ENCODE data around the gene MAST4. TPM values are rescaled to one million over a fixed set of nuclear protein-coding genes. Genes with fewer than 3 reads are reported as not detected.

Gene MAST4
- total RNA-seq (10 to 100 TPM; 18.0 to 19.4 TPM), polyA plus RNA-seq (10 to 100 TPM in 1 of 3 donors, 1 to 10 TPM in 2; 4.5 to 10.3 (median 6.9) TPM), total RNA-seq (29.9 to 49.2 (median 40.1) reads per million in 6 experiments)

GRCh38 chr5:66595756-66596635 is at the start of gene MAST4:
TSS of gene MAST4 (plus strand) at chr5:66596393. CDS start at chr5:66596656, 263 bp downstream.
- ATAC-seq (peak; percentile 55 to 77), DNase-seq (peak in 5 of 10 donors; percentile 9 to 28 (median 18))
- H3K4me1 Mint-ChIP-seq: peaks cover 3 to 21% (median 18%) of the 10 kb centered on the region in 4 donors
- H3K9me3 Mint-ChIP-seq: no peaks in the 10 kb centered on the region
- no peaks in the 10 kb centered on the region for H3K36me3 Mint-ChIP-seq
- peaks cover 35 to 71% (median 45%) of the 10 kb centered on the region in 5 donors for H3K27me3 Mint-ChIP-seq
- H3K4me3 Mint-ChIP-seq: peak within 1 kb of the TSS; percentile 56 to 84 (median 78)
- H3K27ac Mint-ChIP-seq: no peak within 1 kb of the TSS
- POLR2A ChIA-PET: no interaction called here

- peaks cover 2 to 22% (median 15%) of the 10 kb centered on the region in 9 donors for H3K9me3 Mint-ChIP-seq
- no peaks in the 10 kb centered on the region for H3K27me3 Mint-ChIP-seq
- ATAC-seq (no peak), DNase-seq (no peak)
- H3K4me3 Mint-ChIP-seq: no peak overlapping the region
- no peaks in the 10 kb centered on the region for H3K4me1 Mint-ChIP-seq
- H3K27ac Mint-ChIP-seq: no peak overlapping the region
- peaks cover 0 to 15% (median 2%) of the 10 kb centered on the region in 3 donors for H3K36me3 Mint-ChIP-seq
- POLR2A ChIA-PET: no interaction called here
These were observed 49.7 kb upstream of the MAST4 start for GRCh38 chr5:66546541-66546940.

- ATAC-seq (no peak), DNase-seq (no peak)
- Mint-ChIP-seq H3K4me1 (peaks cover 0 to 16% (median 4%) of the 10 kb centered on the region in 4 donors), H3K4me3 (no peak overlapping the region), H3K9me3 (peaks cover 3 to 26% (median 21%) of the 10 kb centered on the region in 9 donors), H3K27ac (no peak overlapping the region), H3K36me3 (peaks cover 0 to 19% (median 2%) of the 10 kb centered on the region in 3 donors), H3K27me3 (peaks cover 0 to 6% (median 1%) of the 10 kb centered on the region in 5 donors)
- POLR2A ChIA-PET: no interaction called here
These were observed 44.9 kb upstream of the MAST4 start for GRCh38 chr5:66551338-66551737.

GRCh38 chr5:66551945-66552344 is 44.2 kb upstream of the MAST4 start:
- DNase-seq (no peak), ATAC-seq (no peak)
- no peak overlapping the region for H3K27ac Mint-ChIP-seq
- H3K4me1 Mint-ChIP-seq: peaks cover 0 to 16% (median 4%) of the 10 kb centered on the region in 4 donors
- no peak overlapping the region for H3K4me3 Mint-ChIP-seq
- H3K36me3 Mint-ChIP-seq: peaks cover 0 to 19% (median 2%) of the 10 kb centered on the region in 3 donors
- POLR2A ChIA-PET: no interaction called here
- H3K9me3 Mint-ChIP-seq: peaks cover 3 to 26% (median 17%) of the 10 kb centered on the region in 9 donors
- H3K27me3 Mint-ChIP-seq: peaks cover 0 to 6% (median 1%) of the 10 kb centered on the region in 5 donors

- peaks cover 0 to 9% (median 3%) of the 10 kb centered on the region in 5 donors for H3K27me3 Mint-ChIP-seq
- H3K4me3 Mint-ChIP-seq: no peak overlapping the region
- peaks cover 0 to 21% (median 10%) of the 10 kb centered on the region in 9 donors for H3K9me3 Mint-ChIP-seq
- peaks cover 0 to 16% (median 4%) of the 10 kb centered on the region in 4 donors for H3K4me1 Mint-ChIP-seq
- ATAC-seq (no peak), DNase-seq (no peak)
- peaks cover 0 to 8% (median 0%) of the 10 kb centered on the region in 3 donors for H3K36me3 Mint-ChIP-seq
- POLR2A ChIA-PET: no interaction called here
- H3K27ac Mint-ChIP-seq: no peak overlapping the region
These were observed 42.8 kb upstream of the MAST4 start for GRCh38 chr5:66553368-66553912.

- Mint-ChIP-seq H3K27ac (peak overlapping the region in 1 of 10 donors; percentile 49), H3K9me3 (peaks cover 0 to 15% (median 4%) of the 10 kb centered on the region in 9 donors), H3K36me3 (peaks cover 0 to 5% (median 0%) of the 10 kb centered on the region in 3 donors), H3K4me1 (peaks cover 0 to 19% (median 4%) of the 10 kb centered on the region in 4 donors), H3K4me3 (no peak overlapping the region), H3K27me3 (peaks cover 0 to 10% (median 3%) of the 10 kb centered on the region in 5 donors)
- DNase-seq: no peak
- POLR2A ChIA-PET: no interaction called here
- ATAC-seq: peak; percentile 35 to 65
These were observed 42.1 kb upstream of the MAST4 start for GRCh38 chr5:66553916-66554575.

- no peak for DNase-seq
- Mint-ChIP-seq H3K9me3 (peaks cover 0 to 9% (median 3%) of the 10 kb centered on the region in 9 donors), H3K4me1 (peaks cover 0 to 19% (median 4%) of the 10 kb centered on the region in 4 donors), H3K27me3 (peaks cover 0 to 10% (median 3%) of the 10 kb centered on the region in 5 donors), H3K27ac (peak overlapping the region in 1 of 10 donors; percentile 49), H3K4me3 (no peak overlapping the region), H3K36me3 (peaks cover 0 to 5% (median 0%) of the 10 kb centered on the region in 3 donors)
- no peak for ATAC-seq
- POLR2A ChIA-PET: no interaction called here
These were observed 41.3 kb upstream of the MAST4 start for GRCh38 chr5:66554884-66555283.

- Mint-ChIP-seq H3K27ac (peak overlapping the region in 1 of 10 donors; percentile 11), H3K4me3 (no peak overlapping the region), H3K27me3 (peaks cover 0 to 4% (median 0%) of the 10 kb centered on the region in 5 donors), H3K36me3 (peaks cover 0 to 5% (median 0%) of the 10 kb centered on the region in 3 donors), H3K9me3 (peaks cover 0 to 9% (median 3%) of the 10 kb centered on the region in 9 donors), H3K4me1 (peaks cover 0 to 15% (median 4%) of the 10 kb centered on the region in 4 donors)
- POLR2A ChIA-PET: no interaction called here
- ATAC-seq (no peak), DNase-seq (no peak)
These were observed 37.6 kb upstream of the MAST4 start for GRCh38 chr5:66558560-66558959.

- peaks cover 0 to 6% (median 0%) of the 10 kb centered on the region in 5 donors for H3K27me3 Mint-ChIP-seq
- ATAC-seq (no peak), DNase-seq (no peak)
- POLR2A ChIA-PET: no interaction called here
- H3K9me3 Mint-ChIP-seq: peaks cover 0 to 7% (median under 1%) of the 10 kb centered on the region in 9 donors
- H3K4me3 Mint-ChIP-seq: no peak overlapping the region
- peaks cover 0 to 3% (median 0%) of the 10 kb centered on the region in 4 donors for H3K4me1 Mint-ChIP-seq
- H3K36me3 Mint-ChIP-seq: peaks cover 0 to 2% (median 0%) of the 10 kb centered on the region in 3 donors
- H3K27ac Mint-ChIP-seq: no peak overlapping the region
These were observed 35.8 kb upstream of the MAST4 start for GRCh38 chr5:66560371-66560770.

- H3K27me3 Mint-ChIP-seq: peaks cover 0 to 6% (median under 1%) of the 10 kb centered on the region in 5 donors
- H3K27ac Mint-ChIP-seq: no peak overlapping the region
- H3K9me3 Mint-ChIP-seq: peaks cover 0 to 6% (median 0%) of the 10 kb centered on the region in 9 donors
- H3K4me1 Mint-ChIP-seq: peaks cover 0 to 5% (median 1%) of the 10 kb centered on the region in 4 donors
- no peaks in the 10 kb centered on the region for H3K36me3 Mint-ChIP-seq
- DNase-seq (no peak), ATAC-seq (no peak)
- POLR2A ChIA-PET: no interaction called here
- no peak overlapping the region for H3K4me3 Mint-ChIP-seq
These were observed 34.8 kb upstream of the MAST4 start for GRCh38 chr5:66561256-66561990.

- no peaks in the 10 kb centered on the region for H3K36me3 Mint-ChIP-seq
- ATAC-seq (no peak), DNase-seq (no peak)
- H3K4me3 Mint-ChIP-seq: no peak overlapping the region
- peaks cover 0 to 6% (median 0%) of the 10 kb centered on the region in 9 donors for H3K9me3 Mint-ChIP-seq
- H3K27me3 Mint-ChIP-seq: peaks cover 0 to 3% (median 0%) of the 10 kb centered on the region in 5 donors
- POLR2A ChIA-PET: no interaction called here
- peaks cover 0 to 6% (median 4%) of the 10 kb centered on the region in 4 donors for H3K4me1 Mint-ChIP-seq
- no peak overlapping the region for H3K27ac Mint-ChIP-seq
These were observed 30.3 kb upstream of the MAST4 start for GRCh38 chr5:66565878-66566277.

GRCh38 chr5:66567474-66567873 is 28.7 kb upstream of the MAST4 start:
- DNase-seq (no peak), ATAC-seq (no peak)
- Mint-ChIP-seq H3K4me1 (peaks cover 0 to 6% (median 4%) of the 10 kb centered on the region in 4 donors), H3K27ac (no peak overlapping the region), H3K4me3 (no peak overlapping the region), H3K27me3 (peaks cover 0 to 7% (median 3%) of the 10 kb centered on the region in 5 donors), H3K9me3 (peaks cover 0 to 2% (median 0%) of the 10 kb centered on the region in 9 donors), H3K36me3 (no peaks in the 10 kb centered on the region)
- POLR2A ChIA-PET: no interaction called here
